Measurements from ENCODE around the gene GRID1.

The GRID1 gene

GRCh38 chr10:85696893-85697292 lies 669.7 kb downstream of the GRID1 start:
- peaks cover 9% of the 10 kb centered on the region for H3K9me3 Mint-ChIP-seq
- peaks cover 2% of the 10 kb centered on the region for H3K27me3 Mint-ChIP-seq (ENCODE audit: low read depth, poor library complexity)
- H3K36me3 Mint-ChIP-seq (ENCODE audit: low read depth) = no peaks in the 10 kb centered on the region
- TF ChIP-seq, protein P1, sequence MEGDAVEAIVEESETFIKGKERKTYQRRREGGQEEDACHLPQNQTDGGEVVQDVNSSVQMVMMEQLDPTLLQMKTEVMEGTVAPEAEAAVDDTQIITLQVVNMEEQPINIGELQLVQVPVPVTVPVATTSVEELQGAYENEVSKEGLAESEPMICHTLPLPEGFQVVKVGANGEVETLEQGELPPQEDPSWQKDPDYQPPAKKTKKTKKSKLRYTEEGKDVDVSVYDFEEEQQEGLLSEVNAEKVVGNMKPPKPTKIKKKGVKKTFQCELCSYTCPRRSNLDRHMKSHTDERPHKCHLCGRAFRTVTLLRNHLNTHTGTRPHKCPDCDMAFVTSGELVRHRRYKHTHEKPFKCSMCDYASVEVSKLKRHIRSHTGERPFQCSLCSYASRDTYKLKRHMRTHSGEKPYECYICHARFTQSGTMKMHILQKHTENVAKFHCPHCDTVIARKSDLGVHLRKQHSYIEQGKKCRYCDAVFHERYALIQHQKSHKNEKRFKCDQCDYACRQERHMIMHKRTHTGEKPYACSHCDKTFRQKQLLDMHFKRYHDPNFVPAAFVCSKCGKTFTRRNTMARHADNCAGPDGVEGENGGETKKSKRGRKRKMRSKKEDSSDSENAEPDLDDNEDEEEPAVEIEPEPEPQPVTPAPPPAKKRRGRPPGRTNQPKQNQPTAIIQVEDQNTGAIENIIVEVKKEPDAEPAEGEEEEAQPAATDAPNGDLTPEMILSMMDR (IDR thresholded peaks at IDR 0.05) = no peak
- H3K4me1 Mint-ChIP-seq = peaks cover 3% of the 10 kb centered on the region
- no peak for DNase-seq
- no peak overlapping the region for H3K27ac Mint-ChIP-seq
- no peak overlapping the region for H3K4me3 Mint-ChIP-seq

- Mint-ChIP-seq H3K4me3 (no peak overlapping the region), H3K27me3 (ENCODE audit: low read depth, poor library complexity) (peaks cover 8% of the 10 kb centered on the region), H3K36me3 (ENCODE audit: low read depth) (no peaks in the 10 kb centered on the region), H3K27ac (peak overlapping the region; percentile 15), H3K9me3 (no peaks in the 10 kb centered on the region), H3K4me1 (peaks cover 25% of the 10 kb centered on the region)
- TF ChIP-seq, protein P1 (IDR thresholded peaks at IDR 0.05) = no peak
- no peak for DNase-seq
Measured at GRCh38 chr10:85682621-85683020, 684.0 kb downstream of the GRID1 start.

DNA sequence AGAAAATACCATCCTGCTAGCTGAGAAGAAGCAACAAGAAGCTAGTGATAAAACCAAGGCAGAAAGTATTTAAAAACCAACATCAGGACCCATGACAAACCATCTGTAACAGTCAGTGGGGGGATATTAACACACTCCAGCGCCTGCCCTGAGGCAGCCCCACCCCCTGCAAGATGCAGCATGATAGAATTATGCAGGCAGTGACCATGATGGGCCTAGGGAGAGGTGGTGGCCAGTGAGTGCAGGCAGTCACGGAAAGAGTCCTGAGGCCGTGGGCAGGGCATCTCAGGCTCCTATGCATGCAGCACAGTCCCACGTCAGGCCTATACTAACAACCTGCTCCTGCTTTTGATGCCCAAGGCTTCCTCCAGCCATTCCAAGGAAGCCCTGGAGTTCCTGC lies 686.9 kb downstream of the GRID1 start:
- Mint-ChIP-seq H3K4me3 (no peak overlapping the region), H3K36me3 (ENCODE audit: low read depth) (no peaks in the 10 kb centered on the region), H3K9me3 (no peaks in the 10 kb centered on the region), H3K27ac (no peak overlapping the region), H3K27me3 (ENCODE audit: low read depth, poor library complexity) (peaks cover 8% of the 10 kb centered on the region), H3K4me1 (peaks cover 24% of the 10 kb centered on the region)
- DNase-seq = no peak
- TF ChIP-seq, protein P1 (IDR thresholded peaks at IDR 0.05) = no peak

- Mint-ChIP-seq H3K27me3 (ENCODE audit: low read depth, poor library complexity) (peaks cover 8% of the 10 kb centered on the region), H3K4me1 (peaks cover 24% of the 10 kb centered on the region), H3K27ac (no peak overlapping the region), H3K36me3 (ENCODE audit: low read depth) (no peaks in the 10 kb centered on the region), H3K4me3 (no peak overlapping the region), H3K9me3 (peaks cover 2% of the 10 kb centered on the region)
- no peak for DNase-seq
- TF ChIP-seq, protein P1 (IDR thresholded peaks at IDR 0.05) = no peak
Measured at GRCh38 chr10:85679061-85679460, 687.5 kb downstream of the GRID1 start.

GRCh38 chr10:85674851-85675250 lies 691.7 kb downstream of the GRID1 start:
- no peak for DNase-seq
- Mint-ChIP-seq H3K4me3 (no peak overlapping the region), H3K4me1 (peaks cover 5% of the 10 kb centered on the region), H3K36me3 (ENCODE audit: low read depth) (no peaks in the 10 kb centered on the region), H3K27ac (no peak overlapping the region), H3K27me3 (ENCODE audit: low read depth, poor library complexity) (peaks cover 8% of the 10 kb centered on the region), H3K9me3 (peaks cover 26% of the 10 kb centered on the region)
- TF ChIP-seq, protein P1 (IDR thresholded peaks at IDR 0.05) = no peak

DNA sequence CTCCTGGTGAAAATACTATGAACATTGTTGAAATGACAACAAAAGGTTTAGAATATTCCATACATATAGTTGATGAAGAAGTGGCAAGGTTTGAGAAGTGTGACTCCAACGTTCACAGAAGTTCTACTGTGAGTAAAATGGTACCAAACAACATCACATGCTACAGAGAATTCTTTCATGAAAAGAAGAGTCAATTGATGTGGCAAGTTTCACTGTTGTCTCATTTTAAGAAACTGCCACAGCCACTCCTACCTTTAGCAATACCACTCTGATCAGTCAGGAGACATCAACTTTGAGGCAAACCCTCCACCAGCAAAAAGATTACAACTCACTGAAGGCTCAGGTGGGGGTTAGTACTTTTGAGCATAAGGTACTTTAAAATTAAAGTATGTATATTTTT lies 693.3 kb downstream of the GRID1 start:
- no peak overlapping the region for H3K4me3 Mint-ChIP-seq
- no peak for DNase-seq
- H3K27ac Mint-ChIP-seq = no peak overlapping the region
- TF ChIP-seq, protein P1 (IDR thresholded peaks at IDR 0.05) = no peak
- H3K27me3 Mint-ChIP-seq (ENCODE audit: low read depth, poor library complexity) = peaks cover 9% of the 10 kb centered on the region
- peaks cover 26% of the 10 kb centered on the region for H3K9me3 Mint-ChIP-seq
- no peaks in the 10 kb centered on the region for H3K36me3 Mint-ChIP-seq (ENCODE audit: low read depth)
- H3K4me1 Mint-ChIP-seq = no peaks in the 10 kb centered on the region

Data from nephron progenitor cell (in vitro differentiated cells).